Heart left ventricle (tissue), 13 donors: ENCODE results near the gene TMEM273.

ENCODE experiments used
- CTCF ChIP-seq, 12 donors: fragments of 200-600 bp; sonication (generic) in 4 of 12; IDR thresholded peaks; one replicate each; pipeline versions ENCODE4 v1.5.0 to v1.8.0; 2018 to 2022; ENCODE audit warnings: antibody characterized with exemption in 12 of 12, mild to moderate bottlenecking in 5 of 12
- POLR2A ChIP-seq, 2 donors: fragments of 450-650 bp; IDR thresholded peaks; one replicate each; pipeline ENCODE4 v1.6.1; 2017; ENCODE audit warnings: antibody characterized with exemption in 2 of 2, mild to moderate bottlenecking in 2 of 2, moderate library complexity in 2 of 2
- donor health status: ischemic (EF 13 %, LVEDD 7.1; RV severe dilation, severe dysfunction).
- donor health status: DM: no; HTN: yes; CAD: no.
- donor health status: DM: no; HTN: no; CAD: no.
- donor health status: ischemic (EF 25% LVEDD 6.9; RV normal size, moderate dysfunction).
- donor health status: ischemic (EF 25% LVEDD 5.7; RV mildly dilated, moderate dysfunction).
- donor health status: ischemic (EF 35%, LVEDD 5.7; RV mildly dilated, moderate dysfunction).
- donor health status: nonischemic (EF 11% LVEDD 7.7; RV severe dilation, severe dysfunction).
- donor health status: DM: yes; HTN: yes; CAD: no.
- donor health status: PGD.
- donor health status: ischemic (EF 29% LVEDD 5.4; RV normal size, mild dysfunction).
- donor health status: nonischemic (EF 23%, LVEDD 6.1; RV moderate dilation, normal function).

GRCh38 chr10:49133706-49134248 lies 54.4 kb downstream of the TMEM273 start, which contains the start of gene FAM170B:
- no peak for TF ChIP-seq CTCF (IDR thresholded peaks at IDR 0.05)
- no peak for TF ChIP-seq POLR2A (IDR thresholded peaks at IDR 0.05)
